NCI-H226 (cell line): ENCODE measurements around the gene TNFRSF14.

Source experiments
- DNase-seq: peaks from one replicate; pipeline ENCODE4 v3.0.0-alpha.2; 2015

Gene TNFRSF14

GRCh38 chr1:2523891-2524609, 32.1 kb upstream of the TNFRSF14 start:
- no peak for DNase-seq

- no peak for DNase-seq
These were observed 30.6 kb upstream of the TNFRSF14 start for GRCh38 chr1:2525572-2525919.

GRCh38 chr1:2525920-2526823, 30.0 kb upstream of the TNFRSF14 start, which contains the start of gene PANK4:
Gene PANK4 (minus strand): TSS chr1:2526596. CDS start chr1:2526587, 9 bp downstream.
- DNase-seq, result peak; percentile 90

- DNase-seq, result peak; percentile 12
These were observed 29.2 kb upstream of the TNFRSF14 start for GRCh38 chr1:2526824-2527555.

GRCh38 chr1:2527556-2527860, 28.7 kb upstream of the TNFRSF14 start:
- DNase-seq, result no peak

GRCh38 chr1:2528016-2528415, 28.2 kb upstream of the TNFRSF14 start:
- no peak for DNase-seq

- DNase-seq, result no peak
These were observed 27.6 kb upstream of the TNFRSF14 start for GRCh38 chr1:2528611-2528965.

GRCh38 chr1:2528966-2529783, 27.0 kb upstream of the TNFRSF14 start:
- DNase-seq, result no peak

GRCh38 chr1:2529784-2530512, 26.2 kb upstream of the TNFRSF14 start, which contains the start of gene HES5:
Gene HES5 (minus strand): TSS chr1:2530263. CDS start chr1:2530164, 99 bp downstream.
- DNase-seq, result peak; percentile 30

- DNase-seq, result no peak
These were observed 25.4 kb upstream of the TNFRSF14 start for GRCh38 chr1:2530513-2531361.

GRCh38 chr1:2532485-2533160, 23.5 kb upstream of the TNFRSF14 start:
- DNase-seq, result no peak

- DNase-seq, result peak; percentile 69
These were observed 22.8 kb upstream of the TNFRSF14 start for GRCh38 chr1:2533365-2533764.

- DNase-seq, result no peak
These were observed 21.9 kb upstream of the TNFRSF14 start for GRCh38 chr1:2534315-2534686.

- peak; percentile 80 for DNase-seq
These were observed 21.3 kb upstream of the TNFRSF14 start for GRCh38 chr1:2534687-2535441.

GRCh38 chr1:2535455-2535854, 20.7 kb upstream of the TNFRSF14 start:
- DNase-seq, result no peak

- no peak for DNase-seq
These were observed 20.2 kb upstream of the TNFRSF14 start for GRCh38 chr1:2535981-2536380.

- DNase-seq, result no peak
These were observed 18.4 kb upstream of the TNFRSF14 start for GRCh38 chr1:2537784-2538115.

GRCh38 chr1:2538376-2538775, 17.8 kb upstream of the TNFRSF14 start:
- no peak for DNase-seq

- no peak for DNase-seq
These were observed 17.3 kb upstream of the TNFRSF14 start for GRCh38 chr1:2538872-2539271.
